A549 (cell line): ENCODE data around the gene ADTRP.

Experiments
- PHF8 ChIP-seq: fragments of 200-600 bp; sonication (generic); IDR thresholded peaks from 2 replicates; pipeline ENCODE4 v1.6.1; 2016; ENCODE audit warnings: low read depth, mild to moderate bottlenecking, antibody characterized with exemption, moderate library complexity, borderline replicate concordance
- POLR2A ChIP-seq: IDR thresholded peaks from 2 replicates; pipeline ENCODE4 v1.6.1; 2012; ENCODE audit warnings: mild to moderate bottlenecking, low read length
- RNF2 ChIP-seq: fragments of 200-600 bp; sonication (generic); IDR thresholded peaks from 2 replicates; pipeline ENCODE4 v1.6.1; 2016; ENCODE audit warnings: low read depth, mild to moderate bottlenecking, antibody characterized with exemption, moderate library complexity, borderline replicate concordance
- TF ChIP-seq, protein P1 (sequence below): fragments of >200 bp; sonication (Bioruptor Twin); formaldehyde crosslinking; IDR thresholded peaks from 3 replicates; pipeline ENCODE4 v1.5.1; 2016

DNA sequence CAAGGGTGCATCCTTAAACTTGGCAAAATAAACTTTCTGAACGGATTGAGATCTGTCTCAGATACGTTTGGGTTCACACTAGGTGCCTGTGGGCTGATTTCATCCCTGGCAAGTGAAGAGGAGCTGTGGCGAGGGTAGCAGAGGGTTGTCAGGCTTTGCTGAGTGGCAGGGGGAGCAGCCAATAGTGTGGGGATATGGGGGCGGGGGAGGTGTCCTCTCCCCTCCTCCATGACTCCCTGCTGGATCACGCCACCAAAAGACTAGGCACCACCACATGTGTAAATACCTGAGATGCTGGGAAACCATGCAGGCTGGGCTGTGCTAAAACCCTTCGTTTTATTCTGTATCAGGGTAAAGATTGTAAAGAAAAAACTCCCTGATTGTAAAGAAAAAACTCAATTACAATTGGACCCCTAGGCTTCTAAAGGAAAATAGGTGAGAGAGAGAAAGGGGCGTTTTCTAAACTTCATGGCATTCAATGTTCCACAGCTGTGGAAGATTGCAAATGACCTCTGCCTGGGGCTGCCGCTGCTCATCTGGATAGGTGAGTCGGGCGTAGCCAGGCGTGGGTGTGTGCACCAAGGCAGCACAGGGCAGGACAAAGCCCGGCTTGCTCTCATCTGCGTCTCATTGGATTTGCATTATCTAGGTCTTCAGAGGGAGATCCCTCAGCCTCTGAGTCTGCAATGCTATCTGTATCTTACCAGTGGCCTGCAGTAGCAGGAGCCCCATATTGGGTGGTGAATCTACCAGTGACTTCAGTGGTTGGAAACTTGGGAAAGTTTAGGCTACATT is 26.9 kb upstream of the ADTRP start:
- TF ChIP-seq, protein P1, sequence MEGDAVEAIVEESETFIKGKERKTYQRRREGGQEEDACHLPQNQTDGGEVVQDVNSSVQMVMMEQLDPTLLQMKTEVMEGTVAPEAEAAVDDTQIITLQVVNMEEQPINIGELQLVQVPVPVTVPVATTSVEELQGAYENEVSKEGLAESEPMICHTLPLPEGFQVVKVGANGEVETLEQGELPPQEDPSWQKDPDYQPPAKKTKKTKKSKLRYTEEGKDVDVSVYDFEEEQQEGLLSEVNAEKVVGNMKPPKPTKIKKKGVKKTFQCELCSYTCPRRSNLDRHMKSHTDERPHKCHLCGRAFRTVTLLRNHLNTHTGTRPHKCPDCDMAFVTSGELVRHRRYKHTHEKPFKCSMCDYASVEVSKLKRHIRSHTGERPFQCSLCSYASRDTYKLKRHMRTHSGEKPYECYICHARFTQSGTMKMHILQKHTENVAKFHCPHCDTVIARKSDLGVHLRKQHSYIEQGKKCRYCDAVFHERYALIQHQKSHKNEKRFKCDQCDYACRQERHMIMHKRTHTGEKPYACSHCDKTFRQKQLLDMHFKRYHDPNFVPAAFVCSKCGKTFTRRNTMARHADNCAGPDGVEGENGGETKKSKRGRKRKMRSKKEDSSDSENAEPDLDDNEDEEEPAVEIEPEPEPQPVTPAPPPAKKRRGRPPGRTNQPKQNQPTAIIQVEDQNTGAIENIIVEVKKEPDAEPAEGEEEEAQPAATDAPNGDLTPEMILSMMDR: no peak
- TF ChIP-seq POLR2A (no peak), PHF8 (no peak), RNF2 (no peak)
